Stimulated activated CD4-positive, alpha-beta T cell treated with anti-CD3 and anti-CD28 coated beads, Interleukin-15, amount 100 ng/mL, for 1 hour (primary cell): ENCODE results near the gene EDEM1.
"Not testable (repeated sequence)": the region's sequence is repeated elsewhere in the genome, so short reads cannot be mapped to it uniquely, and the experiment has no call there.

ENCODE experiments used
- DNase-seq, 2 donors: peaks; one replicate each; pipeline ENCODE4 v3.0.0-alpha.2; 2020; ENCODE audit warnings: low read depth in 1 of 2, low spot score in 1 of 2

The EDEM1 gene

GRCh38 chr3:5187156-5187919 is at the start of gene EDEM1:
Gene EDEM1, plus strand, starts transcription at chr3:5187707. Its CDS starts 99 bp downstream, at chr3:5187806.
- DNase-seq, result peak; percentile 93 to 98

- no peak for DNase-seq
Measured at GRCh38 chr3:5138214-5138981, 49.1 kb upstream of the EDEM1 start.

GRCh38 chr3:5140230-5140621 is 47.3 kb upstream of the EDEM1 start:
- DNase-seq, result no peak

- DNase-seq, result no peak
Measured at GRCh38 chr3:5140839-5141238, 46.7 kb upstream of the EDEM1 start.

- no peak for DNase-seq
Measured at GRCh38 chr3:5141760-5142159, 45.7 kb upstream of the EDEM1 start.

- no peak for DNase-seq
Measured at GRCh38 chr3:5143464-5143863, 44.0 kb upstream of the EDEM1 start.

- no peak for DNase-seq
Measured at GRCh38 chr3:5144316-5144994, 43.1 kb upstream of the EDEM1 start.

- DNase-seq, result no peak
Measured at GRCh38 chr3:5145120-5145519, 42.4 kb upstream of the EDEM1 start.

GRCh38 chr3:5147152-5147551 is 40.4 kb upstream of the EDEM1 start:
- not testable (repeated sequence) for DNase-seq

- no peak for DNase-seq
Measured at GRCh38 chr3:5149306-5149880, 38.1 kb upstream of the EDEM1 start.

- no peak for DNase-seq
Measured at GRCh38 chr3:5151586-5151985, 35.9 kb upstream of the EDEM1 start.

- DNase-seq, result no peak
Measured at GRCh38 chr3:5153074-5153473, 34.4 kb upstream of the EDEM1 start.

- no peak for DNase-seq
Measured at GRCh38 chr3:5155241-5155640, 32.3 kb upstream of the EDEM1 start.

GRCh38 chr3:5160321-5160720 is 27.2 kb upstream of the EDEM1 start:
- DNase-seq, result no peak

- peak in 1 of 2 donors; percentile 5 for DNase-seq
Measured at GRCh38 chr3:5160940-5161858, 26.3 kb upstream of the EDEM1 start.

GRCh38 chr3:5162102-5162501 is 25.4 kb upstream of the EDEM1 start:
- no peak for DNase-seq

GRCh38 chr3:5165698-5166097 is 21.8 kb upstream of the EDEM1 start:
- DNase-seq, result no peak

- DNase-seq, result no peak
Measured at GRCh38 chr3:5166846-5167245, 20.7 kb upstream of the EDEM1 start.

GRCh38 chr3:5168110-5168509 is 19.4 kb upstream of the EDEM1 start:
- DNase-seq, result no peak

GRCh38 chr3:5169807-5170206 is 17.7 kb upstream of the EDEM1 start:
- no peak for DNase-seq

GRCh38 chr3:5170975-5171374 is 16.5 kb upstream of the EDEM1 start:
- no peak for DNase-seq
